Measurements from ENCODE around the gene ANKHD1. TPM values are rescaled to one million over a fixed set of nuclear protein-coding genes. Genes with fewer than 3 reads are reported as not detected.

ANKHD1 gene
- total RNA-seq, 1 experiment from 2014 or later, result 113 TPM

DNA sequence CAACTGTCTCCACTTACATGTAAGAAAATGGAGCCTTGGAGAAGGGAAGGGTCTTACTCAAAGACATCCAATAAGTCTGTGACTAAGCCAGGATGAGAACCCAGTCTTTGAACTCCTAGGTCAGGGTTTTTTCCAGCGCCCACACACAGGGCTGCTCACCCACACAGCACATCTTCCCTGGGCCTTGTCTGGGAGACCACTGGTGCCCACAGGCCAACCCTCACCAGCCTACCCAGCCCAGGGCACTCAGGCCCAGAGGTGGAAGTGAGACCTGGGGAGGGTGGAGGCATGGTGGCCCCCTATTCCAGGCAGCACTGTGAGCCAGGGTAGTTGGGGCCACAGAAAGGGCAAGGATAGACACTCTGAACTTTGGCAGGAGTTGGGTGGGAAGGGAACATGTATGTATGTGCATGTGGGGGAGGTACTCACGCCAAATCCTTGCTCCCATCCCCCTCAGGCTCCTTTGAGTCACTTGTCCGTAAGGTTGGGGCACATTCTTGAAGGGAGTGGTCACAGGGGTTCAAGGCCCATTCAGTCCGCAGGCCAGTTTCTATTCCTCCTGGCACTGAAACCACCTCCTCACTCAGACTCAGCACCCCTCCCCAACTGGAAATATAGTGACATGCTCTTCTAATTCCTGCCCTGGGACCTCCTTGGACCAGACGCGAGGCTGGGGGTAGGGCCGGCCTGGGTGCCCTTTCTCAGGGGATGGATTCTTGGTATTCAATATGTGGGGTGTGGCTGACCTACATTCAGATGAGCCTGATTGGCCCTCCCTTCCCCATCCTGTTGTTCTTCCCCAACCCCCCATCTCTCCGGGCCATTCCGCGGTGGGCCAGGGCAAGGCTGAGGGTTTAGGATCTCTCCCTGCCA is 44.5 kb upstream of the ANKHD1 start:
- no peak for DNase-seq (ENCODE audit: low spot score)
- ChIA-PET POLR2A (no interaction called here), CTCF (interaction anchor here (3.1 to 15.0 kb wide), 2 partner anchors 11 to 114 kb away, joined by 35 to 621 read pairs; partner anchors contain the start of gene HBEGF)
- TF ChIP-seq OVOL2 (CRISPR knock-in tag; IDR thresholded peaks at IDR 0.05; ENCODE audit: borderline replicate concordance) (no peak), ZNF138 (CRISPR knock-in tag; conservative IDR thresholded peaks at IDR 0.05) (no peak), ZNF671 (CRISPR knock-in tag; IDR thresholded peaks at IDR 0.05) (no peak), SP1 (CRISPR knock-in tag; conservative IDR thresholded peaks at IDR 0.05) (no peak), ZBTB21 (CRISPR knock-in tag; IDR thresholded peaks at IDR 0.05; ENCODE audit: borderline replicate concordance) (no peak), NR2C2 (CRISPR knock-in tag; IDR thresholded peaks at IDR 0.05) (no peak), ZNF263 (CRISPR knock-in tag; IDR thresholded peaks at IDR 0.05; ENCODE audit: low read depth) (no peak), JAZF1 (CRISPR knock-in tag; IDR thresholded peaks at IDR 0.05) (no peak), GTF2I (CRISPR knock-in tag; conservative IDR thresholded peaks at IDR 0.05) (no peak), MXD4 (CRISPR knock-in tag; IDR thresholded peaks at IDR 0.05; ENCODE audit: borderline replicate concordance) (no peak)
- TF ChIP-seq, protein P1, sequence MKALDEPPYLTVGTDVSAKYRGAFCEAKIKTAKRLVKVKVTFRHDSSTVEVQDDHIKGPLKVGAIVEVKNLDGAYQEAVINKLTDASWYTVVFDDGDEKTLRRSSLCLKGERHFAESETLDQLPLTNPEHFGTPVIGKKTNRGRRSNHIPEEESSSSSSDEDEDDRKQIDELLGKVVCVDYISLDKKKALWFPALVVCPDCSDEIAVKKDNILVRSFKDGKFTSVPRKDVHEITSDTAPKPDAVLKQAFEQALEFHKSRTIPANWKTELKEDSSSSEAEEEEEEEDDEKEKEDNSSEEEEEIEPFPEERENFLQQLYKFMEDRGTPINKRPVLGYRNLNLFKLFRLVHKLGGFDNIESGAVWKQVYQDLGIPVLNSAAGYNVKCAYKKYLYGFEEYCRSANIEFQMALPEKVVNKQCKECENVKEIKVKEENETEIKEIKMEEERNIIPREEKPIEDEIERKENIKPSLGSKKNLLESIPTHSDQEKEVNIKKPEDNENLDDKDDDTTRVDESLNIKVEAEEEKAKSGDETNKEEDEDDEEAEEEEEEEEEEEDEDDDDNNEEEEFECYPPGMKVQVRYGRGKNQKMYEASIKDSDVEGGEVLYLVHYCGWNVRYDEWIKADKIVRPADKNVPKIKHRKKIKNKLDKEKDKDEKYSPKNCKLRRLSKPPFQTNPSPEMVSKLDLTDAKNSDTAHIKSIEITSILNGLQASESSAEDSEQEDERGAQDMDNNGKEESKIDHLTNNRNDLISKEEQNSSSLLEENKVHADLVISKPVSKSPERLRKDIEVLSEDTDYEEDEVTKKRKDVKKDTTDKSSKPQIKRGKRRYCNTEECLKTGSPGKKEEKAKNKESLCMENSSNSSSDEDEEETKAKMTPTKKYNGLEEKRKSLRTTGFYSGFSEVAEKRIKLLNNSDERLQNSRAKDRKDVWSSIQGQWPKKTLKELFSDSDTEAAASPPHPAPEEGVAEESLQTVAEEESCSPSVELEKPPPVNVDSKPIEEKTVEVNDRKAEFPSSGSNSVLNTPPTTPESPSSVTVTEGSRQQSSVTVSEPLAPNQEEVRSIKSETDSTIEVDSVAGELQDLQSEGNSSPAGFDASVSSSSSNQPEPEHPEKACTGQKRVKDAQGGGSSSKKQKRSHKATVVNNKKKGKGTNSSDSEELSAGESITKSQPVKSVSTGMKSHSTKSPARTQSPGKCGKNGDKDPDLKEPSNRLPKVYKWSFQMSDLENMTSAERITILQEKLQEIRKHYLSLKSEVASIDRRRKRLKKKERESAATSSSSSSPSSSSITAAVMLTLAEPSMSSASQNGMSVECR (CRISPR knock-in tag; IDR thresholded peaks at IDR 0.05; ENCODE audit: borderline replicate concordance), result no peak
- TF ChIP-seq, protein P2, sequence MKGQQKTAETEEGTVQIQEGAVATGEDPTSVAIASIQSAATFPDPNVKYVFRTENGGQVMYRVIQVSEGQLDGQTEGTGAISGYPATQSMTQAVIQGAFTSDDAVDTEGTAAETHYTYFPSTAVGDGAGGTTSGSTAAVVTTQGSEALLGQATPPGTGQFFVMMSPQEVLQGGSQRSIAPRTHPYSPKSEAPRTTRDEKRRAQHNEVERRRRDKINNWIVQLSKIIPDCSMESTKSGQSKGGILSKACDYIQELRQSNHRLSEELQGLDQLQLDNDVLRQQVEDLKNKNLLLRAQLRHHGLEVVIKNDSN (CRISPR knock-in tag; IDR thresholded peaks at IDR 0.05), result no peak
- TF ChIP-seq, protein P3, sequence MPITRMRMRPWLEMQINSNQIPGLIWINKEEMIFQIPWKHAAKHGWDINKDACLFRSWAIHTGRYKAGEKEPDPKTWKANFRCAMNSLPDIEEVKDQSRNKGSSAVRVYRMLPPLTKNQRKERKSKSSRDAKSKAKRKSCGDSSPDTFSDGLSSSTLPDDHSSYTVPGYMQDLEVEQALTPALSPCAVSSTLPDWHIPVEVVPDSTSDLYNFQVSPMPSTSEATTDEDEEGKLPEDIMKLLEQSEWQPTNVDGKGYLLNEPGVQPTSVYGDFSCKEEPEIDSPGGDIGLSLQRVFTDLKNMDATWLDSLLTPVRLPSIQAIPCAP (CRISPR knock-in tag; IDR thresholded peaks at IDR 0.05), result no peak
- TF ChIP-seq, protein P4, sequence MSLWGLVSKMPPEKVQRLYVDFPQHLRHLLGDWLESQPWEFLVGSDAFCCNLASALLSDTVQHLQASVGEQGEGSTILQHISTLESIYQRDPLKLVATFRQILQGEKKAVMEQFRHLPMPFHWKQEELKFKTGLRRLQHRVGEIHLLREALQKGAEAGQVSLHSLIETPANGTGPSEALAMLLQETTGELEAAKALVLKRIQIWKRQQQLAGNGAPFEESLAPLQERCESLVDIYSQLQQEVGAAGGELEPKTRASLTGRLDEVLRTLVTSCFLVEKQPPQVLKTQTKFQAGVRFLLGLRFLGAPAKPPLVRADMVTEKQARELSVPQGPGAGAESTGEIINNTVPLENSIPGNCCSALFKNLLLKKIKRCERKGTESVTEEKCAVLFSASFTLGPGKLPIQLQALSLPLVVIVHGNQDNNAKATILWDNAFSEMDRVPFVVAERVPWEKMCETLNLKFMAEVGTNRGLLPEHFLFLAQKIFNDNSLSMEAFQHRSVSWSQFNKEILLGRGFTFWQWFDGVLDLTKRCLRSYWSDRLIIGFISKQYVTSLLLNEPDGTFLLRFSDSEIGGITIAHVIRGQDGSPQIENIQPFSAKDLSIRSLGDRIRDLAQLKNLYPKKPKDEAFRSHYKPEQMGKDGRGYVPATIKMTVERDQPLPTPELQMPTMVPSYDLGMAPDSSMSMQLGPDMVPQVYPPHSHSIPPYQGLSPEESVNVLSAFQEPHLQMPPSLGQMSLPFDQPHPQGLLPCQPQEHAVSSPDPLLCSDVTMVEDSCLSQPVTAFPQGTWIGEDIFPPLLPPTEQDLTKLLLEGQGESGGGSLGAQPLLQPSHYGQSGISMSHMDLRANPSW (CRISPR knock-in tag; conservative IDR thresholded peaks at IDR 0.05; ENCODE audit: low read depth), result no peak
- TF ChIP-seq, protein P5, sequence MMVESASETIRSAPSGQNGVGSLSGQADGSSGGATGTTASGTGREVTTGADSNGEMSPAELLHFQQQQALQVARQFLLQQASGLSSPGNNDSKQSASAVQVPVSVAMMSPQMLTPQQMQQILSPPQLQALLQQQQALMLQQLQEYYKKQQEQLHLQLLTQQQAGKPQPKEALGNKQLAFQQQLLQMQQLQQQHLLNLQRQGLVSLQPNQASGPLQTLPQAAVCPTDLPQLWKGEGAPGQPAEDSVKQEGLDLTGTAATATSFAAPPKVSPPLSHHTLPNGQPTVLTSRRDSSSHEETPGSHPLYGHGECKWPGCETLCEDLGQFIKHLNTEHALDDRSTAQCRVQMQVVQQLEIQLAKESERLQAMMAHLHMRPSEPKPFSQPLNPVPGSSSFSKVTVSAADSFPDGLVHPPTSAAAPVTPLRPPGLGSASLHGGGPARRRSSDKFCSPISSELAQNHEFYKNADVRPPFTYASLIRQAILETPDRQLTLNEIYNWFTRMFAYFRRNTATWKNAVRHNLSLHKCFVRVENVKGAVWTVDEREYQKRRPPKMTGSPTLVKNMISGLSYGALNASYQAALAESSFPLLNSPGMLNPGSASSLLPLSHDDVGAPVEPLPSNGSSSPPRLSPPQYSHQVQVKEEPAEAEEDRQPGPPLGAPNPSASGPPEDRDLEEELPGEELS (CRISPR knock-in tag; IDR thresholded peaks at IDR 0.05), result no peak
- TF ChIP-seq, protein P6, sequence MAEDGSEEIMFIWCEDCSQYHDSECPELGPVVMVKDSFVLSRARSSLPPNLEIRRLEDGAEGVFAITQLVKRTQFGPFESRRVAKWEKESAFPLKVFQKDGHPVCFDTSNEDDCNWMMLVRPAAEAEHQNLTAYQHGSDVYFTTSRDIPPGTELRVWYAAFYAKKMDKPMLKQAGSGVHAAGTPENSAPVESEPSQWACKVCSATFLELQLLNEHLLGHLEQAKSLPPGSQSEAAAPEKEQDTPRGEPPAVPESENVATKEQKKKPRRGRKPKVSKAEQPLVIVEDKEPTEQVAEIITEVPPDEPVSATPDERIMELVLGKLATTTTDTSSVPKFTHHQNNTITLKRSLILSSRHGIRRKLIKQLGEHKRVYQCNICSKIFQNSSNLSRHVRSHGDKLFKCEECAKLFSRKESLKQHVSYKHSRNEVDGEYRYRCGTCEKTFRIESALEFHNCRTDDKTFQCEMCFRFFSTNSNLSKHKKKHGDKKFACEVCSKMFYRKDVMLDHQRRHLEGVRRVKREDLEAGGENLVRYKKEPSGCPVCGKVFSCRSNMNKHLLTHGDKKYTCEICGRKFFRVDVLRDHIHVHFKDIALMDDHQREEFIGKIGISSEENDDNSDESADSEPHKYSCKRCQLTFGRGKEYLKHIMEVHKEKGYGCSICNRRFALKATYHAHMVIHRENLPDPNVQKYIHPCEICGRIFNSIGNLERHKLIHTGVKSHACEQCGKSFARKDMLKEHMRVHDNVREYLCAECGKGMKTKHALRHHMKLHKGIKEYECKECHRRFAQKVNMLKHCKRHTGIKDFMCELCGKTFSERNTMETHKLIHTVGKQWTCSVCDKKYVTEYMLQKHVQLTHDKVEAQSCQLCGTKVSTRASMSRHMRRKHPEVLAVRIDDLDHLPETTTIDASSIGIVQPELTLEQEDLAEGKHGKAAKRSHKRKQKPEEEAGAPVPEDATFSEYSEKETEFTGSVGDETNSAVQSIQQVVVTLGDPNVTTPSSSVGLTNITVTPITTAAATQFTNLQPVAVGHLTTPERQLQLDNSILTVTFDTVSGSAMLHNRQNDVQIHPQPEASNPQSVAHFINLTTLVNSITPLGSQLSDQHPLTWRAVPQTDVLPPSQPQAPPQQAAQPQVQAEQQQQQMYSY (CRISPR knock-in tag; IDR thresholded peaks at IDR 0.05), result no peak
- TF ChIP-seq, protein P7, sequence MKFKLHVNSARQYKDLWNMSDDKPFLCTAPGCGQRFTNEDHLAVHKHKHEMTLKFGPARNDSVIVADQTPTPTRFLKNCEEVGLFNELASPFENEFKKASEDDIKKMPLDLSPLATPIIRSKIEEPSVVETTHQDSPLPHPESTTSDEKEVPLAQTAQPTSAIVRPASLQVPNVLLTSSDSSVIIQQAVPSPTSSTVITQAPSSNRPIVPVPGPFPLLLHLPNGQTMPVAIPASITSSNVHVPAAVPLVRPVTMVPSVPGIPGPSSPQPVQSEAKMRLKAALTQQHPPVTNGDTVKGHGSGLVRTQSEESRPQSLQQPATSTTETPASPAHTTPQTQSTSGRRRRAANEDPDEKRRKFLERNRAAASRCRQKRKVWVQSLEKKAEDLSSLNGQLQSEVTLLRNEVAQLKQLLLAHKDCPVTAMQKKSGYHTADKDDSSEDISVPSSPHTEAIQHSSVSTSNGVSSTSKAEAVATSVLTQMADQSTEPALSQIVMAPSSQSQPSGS (CRISPR knock-in tag; IDR thresholded peaks at IDR 0.05; ENCODE audit: borderline replicate concordance, low read depth), result no peak
- TF ChIP-seq, protein P8, sequence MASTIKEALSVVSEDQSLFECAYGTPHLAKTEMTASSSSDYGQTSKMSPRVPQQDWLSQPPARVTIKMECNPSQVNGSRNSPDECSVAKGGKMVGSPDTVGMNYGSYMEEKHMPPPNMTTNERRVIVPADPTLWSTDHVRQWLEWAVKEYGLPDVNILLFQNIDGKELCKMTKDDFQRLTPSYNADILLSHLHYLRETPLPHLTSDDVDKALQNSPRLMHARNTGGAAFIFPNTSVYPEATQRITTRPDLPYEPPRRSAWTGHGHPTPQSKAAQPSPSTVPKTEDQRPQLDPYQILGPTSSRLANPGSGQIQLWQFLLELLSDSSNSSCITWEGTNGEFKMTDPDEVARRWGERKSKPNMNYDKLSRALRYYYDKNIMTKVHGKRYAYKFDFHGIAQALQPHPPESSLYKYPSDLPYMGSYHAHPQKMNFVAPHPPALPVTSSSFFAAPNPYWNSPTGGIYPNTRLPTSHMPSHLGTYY (CRISPR knock-in tag; IDR thresholded peaks at IDR 0.05), result no peak
- Mint-ChIP-seq H3K4me3 (no peak overlapping the region), H3K27ac (no peak overlapping the region), H3K9me3 (no peaks in the 10 kb centered on the region), H3K4me1 (peaks cover 10% of the 10 kb centered on the region), H3K27me3 (ENCODE audit: low read depth) (peaks cover 8% of the 10 kb centered on the region; the same call in 1 of the 2 replicates), H3K36me3 (no peaks in the 10 kb centered on the region)
- ATAC-seq, result no peak
